ENCODE results near the gene NUP62. TPM values are rescaled to one million over a fixed set of nuclear protein-coding genes. Genes with fewer than 3 reads are reported as not detected.

Gene NUP62
- total RNA-seq, 1 donor from 2014 or later: 38.8 TPM

DNA sequence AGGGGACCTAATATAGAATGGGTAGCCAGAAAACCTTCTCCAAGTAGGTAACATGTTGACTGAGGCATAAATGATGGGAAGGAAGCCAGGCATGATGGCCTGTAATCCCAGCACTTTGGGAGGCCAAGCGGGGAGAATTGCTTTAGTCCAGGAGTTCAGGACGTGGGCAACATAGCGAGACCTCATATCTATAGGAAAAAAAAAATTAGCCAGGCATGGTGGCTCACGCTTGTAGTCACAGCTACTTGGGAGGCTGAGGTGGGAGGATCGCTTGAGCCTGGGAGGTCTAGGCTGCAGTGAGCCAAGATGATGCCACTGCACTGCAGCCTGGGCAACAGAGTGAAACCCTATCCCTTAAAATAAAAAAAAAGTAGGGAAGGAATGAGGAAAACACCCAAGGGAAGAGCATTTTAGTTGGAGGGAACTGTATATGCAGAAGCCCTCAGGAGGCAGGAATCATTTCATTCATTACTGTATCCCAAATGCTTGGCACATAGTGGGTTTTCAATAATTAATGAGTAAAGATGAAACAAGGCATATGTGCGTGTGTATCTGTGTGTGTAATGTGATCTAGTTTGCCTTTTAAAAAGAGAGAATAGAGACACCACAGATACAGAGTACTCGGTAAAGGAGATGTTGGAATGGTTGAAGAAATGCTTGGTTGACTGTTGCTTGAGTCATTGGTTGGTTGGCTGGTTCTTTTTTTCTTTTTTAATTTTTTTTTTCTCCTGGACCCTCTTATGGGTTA is 2.2 kb upstream of the NUP62 start:
- no peak overlapping the region for H3K4me3 ChIP-seq
- no peaks in the 10 kb centered on the region for H3K27me3 ChIP-seq
- H3K9me3 ChIP-seq: no peaks in the 10 kb centered on the region
- H3K36me3 ChIP-seq: peaks cover 0 to 3% of the 10 kb centered on the region in 2 donors
- TF ChIP-seq, protein P1, sequence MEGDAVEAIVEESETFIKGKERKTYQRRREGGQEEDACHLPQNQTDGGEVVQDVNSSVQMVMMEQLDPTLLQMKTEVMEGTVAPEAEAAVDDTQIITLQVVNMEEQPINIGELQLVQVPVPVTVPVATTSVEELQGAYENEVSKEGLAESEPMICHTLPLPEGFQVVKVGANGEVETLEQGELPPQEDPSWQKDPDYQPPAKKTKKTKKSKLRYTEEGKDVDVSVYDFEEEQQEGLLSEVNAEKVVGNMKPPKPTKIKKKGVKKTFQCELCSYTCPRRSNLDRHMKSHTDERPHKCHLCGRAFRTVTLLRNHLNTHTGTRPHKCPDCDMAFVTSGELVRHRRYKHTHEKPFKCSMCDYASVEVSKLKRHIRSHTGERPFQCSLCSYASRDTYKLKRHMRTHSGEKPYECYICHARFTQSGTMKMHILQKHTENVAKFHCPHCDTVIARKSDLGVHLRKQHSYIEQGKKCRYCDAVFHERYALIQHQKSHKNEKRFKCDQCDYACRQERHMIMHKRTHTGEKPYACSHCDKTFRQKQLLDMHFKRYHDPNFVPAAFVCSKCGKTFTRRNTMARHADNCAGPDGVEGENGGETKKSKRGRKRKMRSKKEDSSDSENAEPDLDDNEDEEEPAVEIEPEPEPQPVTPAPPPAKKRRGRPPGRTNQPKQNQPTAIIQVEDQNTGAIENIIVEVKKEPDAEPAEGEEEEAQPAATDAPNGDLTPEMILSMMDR (IDR thresholded peaks at IDR 0.05): no peak
- DNase-seq (ENCODE audit: low spot score in 2 of 2): no peak
- intact Hi-C loops (cut with DNase I): loop anchor here (2.0 kb wide), 1 partner anchor 93 kb away; the partner anchor contains the start of gene VRK3
- H3K4me1 ChIP-seq: peaks cover 3 to 13% of the 10 kb centered on the region in 2 donors
- no peak overlapping the region for H3K27ac ChIP-seq

GRCh38 chr19:49930483-49931011 is 1.2 kb upstream of the NUP62 start:
- peak overlapping the region in 1 of 2 donors; percentile 88 for H3K4me3 ChIP-seq
- no peaks in the 10 kb centered on the region for H3K27me3 ChIP-seq
- intact Hi-C loops (cut with DNase I): loop anchor here (2.0 kb wide), 1 partner anchor 94 kb away; the partner anchor contains the start of gene VRK3
- TF ChIP-seq, protein P1 (IDR thresholded peaks at IDR 0.05): no peak
- DNase-seq (ENCODE audit: low spot score in 2 of 2): no peak
- peaks cover 3 to 13% of the 10 kb centered on the region in 2 donors for H3K4me1 ChIP-seq
- no peaks in the 10 kb centered on the region for H3K9me3 ChIP-seq
- peak overlapping the region; percentile 73 to 91 for H3K27ac ChIP-seq
- peaks cover under 1 to 6% of the 10 kb centered on the region in 2 donors for H3K36me3 ChIP-seq

- Histone ChIP-seq H3K4me3 (peak overlapping the region; percentile 71 to 88), H3K27ac (peak overlapping the region; percentile 73 to 91), H3K27me3 (no peaks in the 10 kb centered on the region), H3K36me3 (peaks cover 4 to 7% of the 10 kb centered on the region in 2 donors), H3K4me1 (peaks cover 3 to 13% of the 10 kb centered on the region in 2 donors), H3K9me3 (no peaks in the 10 kb centered on the region)
- intact Hi-C loops (cut with DNase I): loop anchor here (2.0 kb wide), 2 partner anchors 53 to 95 kb away; partner anchors contain the start of genes AKT1S1, TBC1D17 and VRK3
- TF ChIP-seq, protein P1 (IDR thresholded peaks at IDR 0.05): no peak
- peak; percentile 82 to 95 for DNase-seq (ENCODE audit: low spot score in 2 of 2)
These were observed 543 bp upstream of the NUP62 start for GRCh38 chr19:49929611-49930482.

DNA sequence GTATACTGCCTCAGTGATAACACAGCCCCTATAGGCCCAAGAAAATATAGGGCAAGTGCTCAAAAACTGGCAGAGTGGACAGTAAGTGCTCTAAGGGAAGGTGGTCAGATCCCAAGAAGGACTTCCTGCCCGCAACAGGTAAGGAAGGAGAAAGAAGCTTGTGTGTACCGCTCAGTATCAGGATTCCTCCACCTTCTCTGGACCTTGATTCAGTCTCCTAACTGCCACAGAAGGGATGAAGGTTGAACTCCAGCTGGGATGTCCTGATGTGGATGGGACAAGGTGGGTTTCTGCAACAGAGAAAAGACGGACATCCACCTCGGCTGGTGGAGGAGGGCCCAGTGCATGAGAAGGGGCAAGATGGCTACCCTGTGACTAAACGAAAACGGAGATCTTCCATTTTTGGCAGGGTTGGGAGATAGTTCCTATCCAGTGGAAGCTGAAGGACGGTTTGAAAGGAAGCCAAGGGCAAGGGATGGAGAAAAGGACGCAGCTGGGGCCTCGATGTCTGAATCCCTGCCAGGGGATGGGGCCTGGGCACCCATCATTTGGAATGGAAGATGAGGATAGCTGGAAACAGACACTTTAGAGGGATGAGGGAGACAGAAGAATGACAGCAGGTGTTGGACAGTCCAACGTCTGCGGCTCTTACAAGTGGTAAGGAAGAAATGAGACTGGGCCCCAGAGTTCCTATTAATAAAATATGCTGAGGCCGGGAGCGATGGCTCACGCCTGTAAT is 1.6 kb downstream of the NUP62 start:
- H3K27ac ChIP-seq: no peak overlapping the region
- no peaks in the 10 kb centered on the region for H3K9me3 ChIP-seq
- H3K27me3 ChIP-seq: no peaks in the 10 kb centered on the region
- peaks cover 10 to 29% of the 10 kb centered on the region in 2 donors for H3K36me3 ChIP-seq
- H3K4me3 ChIP-seq: peak overlapping the region; percentile 71 to 88
- no peak for DNase-seq (ENCODE audit: low spot score in 2 of 2)
- peaks cover 3 to 13% of the 10 kb centered on the region in 2 donors for H3K4me1 ChIP-seq
- intact Hi-C loops (cut with DNase I): loop anchor here (2.0 kb wide), 1 partner anchor 51 kb away; the partner anchor contains the start of genes AKT1S1 and TBC1D17
- TF ChIP-seq, protein P1 (IDR thresholded peaks at IDR 0.05): no peak

DNA sequence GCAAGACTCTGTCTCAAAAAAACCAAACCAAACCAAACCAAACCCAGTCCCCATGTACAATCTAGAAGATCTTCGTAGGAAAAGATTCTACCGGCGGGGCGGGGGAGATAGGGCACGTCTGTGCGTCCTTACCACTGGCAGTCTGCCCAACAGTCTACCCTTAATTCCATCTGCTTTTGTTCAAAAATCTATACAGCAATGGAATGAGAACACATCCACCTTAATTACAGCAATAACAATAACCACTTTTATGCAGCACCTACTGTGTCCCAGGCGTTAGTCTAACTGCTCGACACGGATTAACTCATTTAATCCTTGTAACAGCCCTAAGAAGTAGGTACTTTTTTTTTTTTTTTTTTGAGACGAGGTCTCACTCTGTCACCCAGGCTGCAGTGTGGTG is 2.8 kb downstream of the NUP62 start:
- Histone ChIP-seq H3K9me3 (no peaks in the 10 kb centered on the region), H3K4me3 (no peak overlapping the region), H3K27me3 (no peaks in the 10 kb centered on the region), H3K27ac (no peak overlapping the region), H3K4me1 (peaks cover 3 to 13% of the 10 kb centered on the region in 2 donors), H3K36me3 (peaks cover 14 to 39% of the 10 kb centered on the region in 2 donors)
- TF ChIP-seq, protein P1 (IDR thresholded peaks at IDR 0.05): no peak
- intact Hi-C loops (cut with DNase I): no loop called here
- DNase-seq (ENCODE audit: low spot score in 2 of 2): no peak
